ENCODE data around the gene ECEL1. TPM values are rescaled to one million over a fixed set of nuclear protein-coding genes. Genes with fewer than 3 reads are reported as not detected.
A peak's percentile ranks its signal among the peaks of the same experiment; 100 is the strongest.
"Not testable (repeated sequence)": the region's sequence is repeated elsewhere in the genome, so short reads cannot be mapped to it uniquely, and the experiment has no call there.

Gene ECEL1
- total RNA-seq, 6 experiments from 2014 or later = 0.22 to 1.3 (median 0.83) TPM; not detected in 2

- Histone ChIP-seq H3K4me1 (no peaks in the 10 kb centered on the region), H3K4me3 (no peak overlapping the region), H3K36me3 (no peaks in the 10 kb centered on the region), H3K9me3 (no peaks in the 10 kb centered on the region), H3K27ac (no peak overlapping the region), H3K27me3 (no peaks in the 10 kb centered on the region)
- intact Hi-C loops (cut with DNase I) = loop anchor here in 1 of 2 donors (10.0 kb wide), 1 partner anchor 57 kb away; no protein-coding TSS in a partner anchor
- ATAC-seq (no peak), DNase-seq (no peak)
- WGBS (ENCODE audit: insufficient coverage, low coverage, low lambda C conversion rate, missing lambda C conversion rate) = 60% methylated on average over 1 of the region's 21 CpGs
- TF ChIP-seq CTCF (IDR thresholded peaks at IDR 0.05) (no peak), POLR2A (IDR thresholded peaks at IDR 0.05) (no peak)
These were observed 30.3 kb downstream of the ECEL1 start for GRCh38 chr2:232457121-232458011.

- Histone ChIP-seq H3K9me3 (no peaks in the 10 kb centered on the region), H3K4me1 (no peaks in the 10 kb centered on the region), H3K4me3 (no peak overlapping the region), H3K27ac (no peak overlapping the region), H3K27me3 (no peaks in the 10 kb centered on the region), H3K36me3 (no peaks in the 10 kb centered on the region)
- DNase-seq (peak in 1 of 3 donors; percentile 39), ATAC-seq (no peak)
- TF ChIP-seq POLR2A (IDR thresholded peaks at IDR 0.05) (no peak), CTCF (IDR thresholded peaks at IDR 0.05) (no peak)
- intact Hi-C loops (cut with DNase I) = loop anchor here in 1 of 2 donors (10.0 kb wide), 1 partner anchor 58 kb away; no protein-coding TSS in a partner anchor
- WGBS (ENCODE audit: insufficient coverage, low coverage, low lambda C conversion rate, missing lambda C conversion rate) = no CpG with 5 or more reads among the region's 27 CpGs
These were observed 31.1 kb downstream of the ECEL1 start for GRCh38 chr2:232456296-232457120.

GRCh38 chr2:232455426-232456255 lies 32.0 kb downstream of the ECEL1 start, which contains the start of gene ALPI:
Gene ALPI, plus strand, starts transcription at chr2:232456153. Its CDS starts 47 bp downstream, at chr2:232456200.
- intact Hi-C loops (cut with DNase I) = loop anchor here in 1 of 2 donors (10.0 kb wide), 1 partner anchor 59 kb away; no protein-coding TSS in a partner anchor
- Histone ChIP-seq H3K27ac (no peak within 1 kb of the TSS), H3K4me3 (no peak within 1 kb of the TSS), H3K36me3 (no peaks in the 10 kb centered on the region), H3K9me3 (no peaks in the 10 kb centered on the region), H3K27me3 (no peaks in the 10 kb centered on the region), H3K4me1 (no peaks in the 10 kb centered on the region)
- TF ChIP-seq POLR2A (IDR thresholded peaks at IDR 0.05) = no peak
- no peak for TF ChIP-seq CTCF (IDR thresholded peaks at IDR 0.05)
- ATAC-seq (no peak), DNase-seq (no peak)
- no CpG with 5 or more reads among the region's 14 CpGs for WGBS (ENCODE audit: insufficient coverage, low coverage, low lambda C conversion rate, missing lambda C conversion rate)

- Histone ChIP-seq H3K27ac (no peak overlapping the region), H3K9me3 (no peaks in the 10 kb centered on the region), H3K27me3 (no peaks in the 10 kb centered on the region), H3K4me3 (no peak overlapping the region), H3K36me3 (no peaks in the 10 kb centered on the region), H3K4me1 (no peaks in the 10 kb centered on the region)
- intact Hi-C loops (cut with DNase I) = loop anchor here in 1 of 2 donors (10.0 kb wide), 1 partner anchor 60 kb away; no protein-coding TSS in a partner anchor
- WGBS (ENCODE audit: insufficient coverage, low coverage, low lambda C conversion rate, missing lambda C conversion rate) = 60% methylated on average over 1 of the region's 9 CpGs
- TF ChIP-seq POLR2A (IDR thresholded peaks at IDR 0.05) = no peak
- no peak for TF ChIP-seq CTCF (IDR thresholded peaks at IDR 0.05)
- DNase-seq (no peak), ATAC-seq (no peak)
These were observed 33.0 kb downstream of the ECEL1 start for GRCh38 chr2:232454630-232455029.

GRCh38 chr2:232451645-232452044 lies 36.0 kb downstream of the ECEL1 start:
- not testable (repeated sequence) for DNase-seq, H3K9me3 ChIP-seq, H3K36me3 ChIP-seq, ATAC-seq, H3K27me3 ChIP-seq, H3K4me3 ChIP-seq, H3K27ac ChIP-seq
- 80% methylated on average over 2 of the region's 3 CpGs for WGBS (ENCODE audit: insufficient coverage, low coverage, low lambda C conversion rate, missing lambda C conversion rate)
- H3K4me1 ChIP-seq = peaks cover 0 to 16% (median 6%) of the 10 kb centered on the region in 4 donors
- intact Hi-C loops (cut with DNase I) = loop anchor here in 1 of 2 donors (10.0 kb wide), 1 partner anchor 63 kb away; no protein-coding TSS in a partner anchor

Measured in right lobe of liver (tissue), 6 donors.